GM18951 (cell line): ENCODE results near the gene YAP1.

Experiments
- POLR2A ChIP-seq: IDR thresholded peaks from 4 replicates; pipeline ENCODE4 v1.6.1; 2011; ENCODE audit warnings: mild to moderate bottlenecking; ENCODE audit not compliant: insufficient read length, insufficient read depth; ENCODE audit errors: extremely low read depth
- in situ Hi-C: fragments of 300-500 bp; cut with MboI; formaldehyde crosslinking; loops from one replicate; pipeline ENCODE4 v1.12.0; 2022; ENCODE audit warnings: low sequenced_read_pairs, mixed read lengths, inconsistent platforms; ENCODE audit not compliant: unreplicated experiment

The YAP1 gene

GRCh38 chr11:102276783-102277182 lies 166.5 kb downstream of the YAP1 start:
- in situ Hi-C loops = no loop called here

DNA sequence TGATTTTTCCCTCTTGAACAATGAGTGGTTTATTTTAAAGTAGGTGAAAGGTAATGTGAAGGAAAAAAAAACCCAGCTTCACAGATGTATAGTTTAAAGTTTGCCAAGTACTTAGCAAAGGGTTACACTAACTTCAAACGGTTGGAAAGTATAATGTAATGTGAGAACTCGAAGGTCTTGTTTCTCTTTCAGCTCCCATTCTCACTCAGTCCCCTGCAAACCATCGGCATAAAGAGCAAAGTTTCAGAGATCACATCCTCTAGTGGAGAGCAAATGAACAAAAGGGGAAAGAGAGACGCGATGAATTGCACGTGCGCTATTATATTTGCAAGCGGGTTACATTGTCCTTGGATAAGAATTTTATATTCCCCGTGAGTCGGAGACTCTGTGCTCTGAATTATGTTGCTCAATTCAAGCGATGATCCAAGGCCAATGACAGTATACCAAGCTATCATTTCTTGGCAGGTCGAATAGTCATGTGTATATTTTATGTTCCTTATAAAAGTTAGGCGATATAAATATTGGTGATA lies 169.5 kb downstream of the YAP1 start:
- TF ChIP-seq POLR2A = no peak
- in situ Hi-C loops = no loop called here

More at GRCh38 chr11:102276783-102277182, 166.5 kb downstream of the YAP1 start:
- TF ChIP-seq POLR2A = no peak

DNA sequence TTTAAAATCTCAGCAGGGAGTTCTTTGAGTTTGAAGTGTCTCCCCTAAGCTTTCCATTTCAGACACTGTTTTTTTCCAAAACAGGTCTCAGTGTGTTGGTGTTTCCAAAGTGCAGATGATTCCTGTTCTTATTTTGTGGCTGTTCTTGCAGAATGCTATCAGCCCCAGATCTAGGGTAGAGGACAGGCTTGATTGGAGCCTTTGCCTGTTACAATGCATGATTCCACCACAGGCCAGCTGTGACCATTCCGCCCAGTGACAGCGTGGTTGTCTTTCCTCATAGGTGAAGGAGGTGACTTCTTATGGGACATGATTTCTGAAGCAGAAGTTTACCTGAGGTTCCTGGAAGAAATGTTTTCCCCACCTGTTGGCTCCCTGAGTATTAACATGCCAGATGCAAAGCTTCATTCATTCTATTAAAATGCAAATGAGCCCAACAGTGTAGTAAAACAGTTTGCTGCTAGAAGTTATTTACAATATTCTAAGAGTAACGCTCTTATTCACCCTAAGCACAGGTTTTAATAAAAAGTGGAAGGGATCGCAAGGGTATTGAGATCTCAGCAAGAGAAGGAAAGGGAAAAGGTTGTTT lies 170.1 kb downstream of the YAP1 start:
- no peak for TF ChIP-seq POLR2A
- in situ Hi-C loops = no loop called here
